LNCaP clone FGC (cell line): Measurements from ENCODE around the gene RAB20.
"Not testable (repeated sequence)": the region's sequence is repeated elsewhere in the genome, so short reads cannot be mapped to it uniquely, and the experiment has no call there.

Experiments used
- DNase-seq: peaks from one replicate; pipeline ENCODE4 v3.0.0-alpha.2; 2011; ENCODE audit warnings: low read depth
- H3K4me3 ChIP-seq: 2 replicates; pipeline ENCODE4 v1.5.1; 2011; ENCODE audit warnings: mild to moderate bottlenecking, low read depth, low read length, control low read depth
- CTCF ChIP-seq: IDR thresholded peaks from 2 replicates; pipeline ENCODE4 v1.5.1; 2012; ENCODE audit warnings: mild to moderate bottlenecking; ENCODE audit not compliant: control insufficient read depth, insufficient read depth; ENCODE audit errors: extremely low read depth

Gene RAB20

GRCh38 chr13:110498765-110499164 is 62.8 kb downstream of the RAB20 start:
- TF ChIP-seq CTCF, result no peak

GRCh38 chr13:110498327-110498726 is 63.2 kb downstream of the RAB20 start:
- no peak for TF ChIP-seq CTCF
- no peak overlapping the region for H3K4me3 ChIP-seq
- no peak for DNase-seq

More at GRCh38 chr13:110498765-110499164, 62.8 kb downstream of the RAB20 start:
- no peak for DNase-seq
- H3K4me3 ChIP-seq, result no peak overlapping the region

GRCh38 chr13:110497896-110498295 is 63.6 kb downstream of the RAB20 start:
- not testable (repeated sequence) for H3K4me3 ChIP-seq, DNase-seq

GRCh38 chr13:110497003-110497402 is 64.5 kb downstream of the RAB20 start:
- DNase-seq, result no peak
- TF ChIP-seq CTCF, result no peak
- no peak overlapping the region for H3K4me3 ChIP-seq

- TF ChIP-seq CTCF, result no peak
- H3K4me3 ChIP-seq, result no peak overlapping the region
- no peak for DNase-seq
Observed at GRCh38 chr13:110496281-110496680, 65.2 kb downstream of the RAB20 start.

GRCh38 chr13:110495881-110496280 is 65.6 kb downstream of the RAB20 start:
- no peak for DNase-seq
- no peak overlapping the region for H3K4me3 ChIP-seq

GRCh38 chr13:110495376-110495775 is 66.1 kb downstream of the RAB20 start:
- no peak for TF ChIP-seq CTCF
- H3K4me3 ChIP-seq, result no peak overlapping the region
- no peak for DNase-seq

More at GRCh38 chr13:110495881-110496280, 65.6 kb downstream of the RAB20 start:
- no peak for TF ChIP-seq CTCF

GRCh38 chr13:110493613-110494012 is 67.9 kb downstream of the RAB20 start:
- TF ChIP-seq CTCF, result no peak
- DNase-seq, result no peak
- no peak overlapping the region for H3K4me3 ChIP-seq
